Liver (tissue), 3 donors: ENCODE data around the gene CD164.

Source experiments
- CTCF ChIP-seq: fragments of 150-350 bp; IDR thresholded peaks from 2 replicates; pipeline ENCODE4 v1.5.1; 2017; ENCODE audit warnings: improper control_type of control experiment, low read depth, low read length; ENCODE audit not compliant: missing input control
- JUND ChIP-seq, 2 donors: IDR thresholded peaks; 2 replicates each; pipeline ENCODE4 v1.6.1; 2016; ENCODE audit warnings: antibody characterized with exemption in 2 of 2
- MAX ChIP-seq: IDR thresholded peaks from 2 replicates; pipeline ENCODE4 v1.6.1; 2016; ENCODE audit warnings: antibody characterized with exemption
- NR2F2 ChIP-seq: IDR thresholded peaks from 2 replicates; pipeline ENCODE4 v1.6.1; 2016; ENCODE audit warnings: antibody characterized with exemption
- SP1 ChIP-seq: IDR thresholded peaks from 2 replicates; pipeline ENCODE4 v1.6.1; 2018; ENCODE audit warnings: antibody characterized with exemption, mild to moderate bottlenecking
- YY1 ChIP-seq: IDR thresholded peaks from 2 replicates; pipeline ENCODE4 v1.6.1; 2016; ENCODE audit warnings: antibody characterized with exemption, mild to moderate bottlenecking
- ZBTB33 ChIP-seq: IDR thresholded peaks from 2 replicates; pipeline ENCODE4 v1.6.1; 2016; ENCODE audit warnings: antibody characterized with exemption
- donor health status: healthy.
- donor health status: healthy.

DNA sequence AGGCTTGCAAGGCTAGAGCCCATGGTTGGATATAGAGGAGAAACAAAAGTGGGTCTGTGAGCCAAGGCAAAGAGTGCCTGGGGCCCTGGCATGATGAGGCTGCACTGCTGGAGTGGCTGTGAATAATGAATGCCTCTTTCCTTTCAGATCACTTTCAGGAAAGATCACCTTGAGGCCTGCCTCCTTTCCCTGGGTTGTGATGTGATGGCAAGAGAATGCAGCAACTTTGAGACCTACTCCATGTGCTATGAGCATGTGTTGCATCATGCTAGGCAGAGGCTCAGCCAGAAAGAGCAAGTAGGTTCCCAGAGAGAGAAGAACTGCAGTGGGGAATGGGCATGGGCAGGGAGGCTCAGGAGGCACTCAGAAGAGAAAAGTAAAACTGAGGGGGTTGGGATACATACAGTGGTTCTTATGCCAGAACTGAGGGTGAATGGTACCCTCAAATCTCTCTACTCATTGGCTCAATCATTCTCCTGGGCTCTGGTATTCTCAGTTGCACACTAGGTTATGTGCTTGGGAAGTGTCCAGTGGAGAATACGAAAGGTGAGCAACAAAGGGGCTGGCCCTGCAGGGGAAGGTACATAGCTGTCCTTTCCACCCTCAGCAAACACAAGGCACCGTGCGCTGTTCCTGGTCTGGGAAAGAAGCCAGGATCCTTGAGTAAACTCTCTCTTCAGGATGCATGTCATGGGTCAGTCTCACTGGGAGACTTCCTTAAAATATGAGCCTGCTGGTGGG is 45.9 kb downstream of the CD164 start:
- TF ChIP-seq CTCF (no peak), SP1 (peak; percentile 64), ZBTB33 (peak; percentile 64), MAX (peak; percentile 50), NR2F2 (no peak), YY1 (no peak), JUND (IDR thresholded peaks at IDR 0.05) (peak in 1 of 2 donors; percentile 67)
